Measurements from ENCODE around the gene ABCD4.

DNA sequence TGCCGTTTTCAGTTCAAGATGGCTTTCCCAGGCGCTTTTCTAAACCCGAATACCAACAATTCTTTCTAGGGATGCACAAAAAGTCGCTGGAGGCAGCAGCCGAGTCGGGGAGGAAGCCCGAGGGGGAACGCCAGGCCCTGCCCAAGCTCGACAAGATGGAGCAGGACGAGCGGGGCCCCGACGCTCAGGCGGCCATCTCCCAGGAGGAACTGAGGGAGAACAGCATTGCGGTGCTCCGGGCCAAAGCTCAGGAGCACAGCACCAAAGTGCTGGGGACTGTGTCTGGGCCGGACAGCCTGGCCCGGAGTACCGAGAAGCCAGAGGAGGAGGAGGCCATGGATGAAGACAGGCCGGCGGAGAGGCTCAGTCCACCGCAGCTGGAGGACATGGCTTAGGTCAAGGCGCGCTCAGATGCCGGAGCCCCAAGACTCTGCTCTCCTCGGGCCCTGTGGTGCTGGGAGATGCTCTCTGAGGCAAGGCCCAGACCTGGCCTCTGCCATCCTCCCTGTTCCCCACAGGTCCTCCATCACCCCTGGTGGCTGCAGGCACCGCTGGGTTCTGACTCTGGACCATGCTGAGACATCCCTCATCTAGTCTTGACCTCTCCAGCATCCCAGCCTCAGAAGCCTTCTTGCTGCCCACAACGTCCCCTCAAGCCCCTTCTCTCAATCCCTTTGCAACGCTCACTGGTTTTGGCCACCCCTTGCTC, 42.1 kb downstream of the ABCD4 start:
- TF ChIP-seq, protein P1, sequence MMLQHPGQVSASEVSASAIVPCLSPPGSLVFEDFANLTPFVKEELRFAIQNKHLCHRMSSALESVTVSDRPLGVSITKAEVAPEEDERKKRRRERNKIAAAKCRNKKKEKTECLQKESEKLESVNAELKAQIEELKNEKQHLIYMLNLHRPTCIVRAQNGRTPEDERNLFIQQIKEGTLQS (IDR thresholded peaks at IDR 0.05) = no peak
- TF ChIP-seq EZH2phosphoT487 (IDR thresholded peaks at IDR 0.05; ENCODE audit: borderline replicate concordance) (no peak), SP1 (IDR thresholded peaks at IDR 0.05; ENCODE audit: low read depth) (no peak), POLR2AphosphoS5 (IDR thresholded peaks at IDR 0.05; ENCODE audit: low read depth, low read length) (no peak)
